Subcutaneous adipose tissue (tissue), 4 donors: ENCODE measurements around the gene RAB27A. TPM values are rescaled to one million over a fixed set of nuclear protein-coding genes. Genes with fewer than 3 reads are reported as not detected.

Source experiments
- CTCF ChIP-seq: fragments of 450-650 bp; IDR thresholded peaks from one replicate; pipeline ENCODE4 v1.5.1; 2016; ENCODE audit warnings: low read depth, mild to moderate bottlenecking, control low read depth, antibody characterized with exemption, moderate library complexity
- total RNA-seq, 4 donors: library from RNA; depleted of rRNA; stranded (reverse); fragments of >200 nt; gene quantifications; one replicate each; pipeline ENCODE4 v1.1.0, GENCODE V29; 2016

RAB27A gene
- total RNA-seq, 4 donors from 2014 or later: 6.6 to 16.5 (median 10.5) TPM

GRCh38 chr15:55320238-55320550 is 30.6 kb upstream of the RAB27A start:
- no peak for TF ChIP-seq CTCF

GRCh38 chr15:55319537-55320237 is 30.1 kb upstream of the RAB27A start:
- no peak for TF ChIP-seq CTCF

GRCh38 chr15:55318588-55319494 is 29.2 kb upstream of the RAB27A start, which contains the start of the genes PIGB and PIGBOS1:
PIGB (plus strand) TSS chr15:55319222; CDS start chr15:55319251, 29 bp downstream.
PIGBOS1 (minus strand) TSS chr15:55319123; CDS start chr15:55317792, 1,331 bp downstream.
- TF ChIP-seq CTCF: no peak

- no peak for TF ChIP-seq CTCF
Measured at GRCh38 chr15:55297315-55297714, 7.7 kb upstream of the RAB27A start.

- no peak for TF ChIP-seq CTCF
Measured at GRCh38 chr15:55290528-55291057, 980 bp upstream of the RAB27A start.

- TF ChIP-seq CTCF: no peak
Measured at GRCh38 chr15:55289011-55289745, 435 bp downstream of the RAB27A start.
